ENCODE measurements around the gene CERK. TPM values are rescaled to one million over a fixed set of nuclear protein-coding genes. Genes with fewer than 3 reads are reported as not detected.

The CERK gene
- total RNA-seq, 2 experiments from 2014 or later: 38.4 to 41.8 TPM

DNA sequence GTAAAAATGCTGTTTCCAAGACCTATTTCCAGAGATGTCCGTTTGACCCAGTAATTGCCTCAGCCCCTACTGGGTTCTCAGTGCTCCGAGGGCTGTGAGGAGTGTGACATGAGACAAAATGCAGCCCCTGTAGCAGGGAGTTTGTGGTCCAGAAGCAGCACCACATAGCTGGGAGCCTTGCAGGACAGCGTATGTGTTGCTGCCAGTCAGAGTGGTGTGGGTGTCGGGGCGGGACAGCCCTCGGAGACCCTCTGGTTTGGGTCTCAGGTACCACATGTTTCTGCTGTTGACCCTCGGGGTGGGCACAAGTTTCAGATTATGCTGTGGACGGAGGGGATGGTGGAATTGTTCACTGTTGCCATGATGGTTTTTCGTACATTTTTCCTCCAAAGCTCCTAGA is 41.6 kb upstream of the CERK start:
- H3K27ac Mint-ChIP-seq: no peak overlapping the region
- TF ChIP-seq, protein P1, sequence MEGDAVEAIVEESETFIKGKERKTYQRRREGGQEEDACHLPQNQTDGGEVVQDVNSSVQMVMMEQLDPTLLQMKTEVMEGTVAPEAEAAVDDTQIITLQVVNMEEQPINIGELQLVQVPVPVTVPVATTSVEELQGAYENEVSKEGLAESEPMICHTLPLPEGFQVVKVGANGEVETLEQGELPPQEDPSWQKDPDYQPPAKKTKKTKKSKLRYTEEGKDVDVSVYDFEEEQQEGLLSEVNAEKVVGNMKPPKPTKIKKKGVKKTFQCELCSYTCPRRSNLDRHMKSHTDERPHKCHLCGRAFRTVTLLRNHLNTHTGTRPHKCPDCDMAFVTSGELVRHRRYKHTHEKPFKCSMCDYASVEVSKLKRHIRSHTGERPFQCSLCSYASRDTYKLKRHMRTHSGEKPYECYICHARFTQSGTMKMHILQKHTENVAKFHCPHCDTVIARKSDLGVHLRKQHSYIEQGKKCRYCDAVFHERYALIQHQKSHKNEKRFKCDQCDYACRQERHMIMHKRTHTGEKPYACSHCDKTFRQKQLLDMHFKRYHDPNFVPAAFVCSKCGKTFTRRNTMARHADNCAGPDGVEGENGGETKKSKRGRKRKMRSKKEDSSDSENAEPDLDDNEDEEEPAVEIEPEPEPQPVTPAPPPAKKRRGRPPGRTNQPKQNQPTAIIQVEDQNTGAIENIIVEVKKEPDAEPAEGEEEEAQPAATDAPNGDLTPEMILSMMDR (IDR thresholded peaks at IDR 0.05): no peak
- no peak for DNase-seq
- H3K9me3 Mint-ChIP-seq: no peaks in the 10 kb centered on the region
- CTCF ChIA-PET: interaction anchor here (1.0 to 2.4 kb wide), 6 partner anchors 12 to 24 kb away, joined by 3 to 11 read pairs (median 4); no protein-coding TSS in a partner anchor
- H3K4me3 Mint-ChIP-seq: no peak overlapping the region
- peaks cover 46% of the 10 kb centered on the region for H3K4me1 Mint-ChIP-seq (ENCODE audit: low read depth)
- H3K36me3 Mint-ChIP-seq (ENCODE audit: low read depth): peaks cover 16% of the 10 kb centered on the region
- POLR2A ChIA-PET: interaction anchor here (1.1 kb wide), 1 partner anchor 44 kb away, joined by 3 read pairs; no protein-coding TSS in a partner anchor
- ATAC-seq: no peak
- H3K27me3 Mint-ChIP-seq: no peaks in the 10 kb centered on the region
- intact Hi-C loops (cut with micrococcal nuclease): no loop called here

DNA sequence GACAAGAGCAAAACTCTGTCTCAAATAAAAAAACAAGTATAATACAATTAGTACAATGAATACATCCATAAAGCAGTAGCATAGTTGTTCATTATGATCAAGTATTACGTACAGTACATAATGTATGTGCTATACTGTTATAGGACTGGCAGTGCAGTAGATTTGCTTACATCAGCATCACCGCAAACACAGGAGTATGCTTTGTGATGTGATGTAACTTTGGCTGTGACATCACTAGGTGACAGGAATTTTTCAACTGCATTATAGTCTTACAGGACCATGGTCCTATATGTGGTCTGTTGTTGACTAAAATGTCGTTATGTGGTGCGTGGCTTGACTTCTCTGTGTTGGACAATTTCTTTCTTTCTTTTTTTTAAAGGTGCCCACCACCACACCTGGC is 41.0 kb upstream of the CERK start:
- TF ChIP-seq, protein P1 (IDR thresholded peaks at IDR 0.05): no peak
- CTCF ChIA-PET: interaction anchor here (1.0 kb wide), 1 partner anchor 12 kb away, joined by 4 read pairs; no protein-coding TSS in a partner anchor
- DNase-seq (no peak), ATAC-seq (no peak)
- intact Hi-C loops (cut with micrococcal nuclease): no loop called here
- H3K4me3 Mint-ChIP-seq: no peak overlapping the region
- H3K36me3 Mint-ChIP-seq (ENCODE audit: low read depth): peaks cover 16% of the 10 kb centered on the region
- no peaks in the 10 kb centered on the region for H3K9me3 Mint-ChIP-seq
- no peak overlapping the region for H3K27ac Mint-ChIP-seq
- H3K4me1 Mint-ChIP-seq (ENCODE audit: low read depth): peaks cover 50% of the 10 kb centered on the region
- POLR2A ChIA-PET: no interaction called here
- H3K27me3 Mint-ChIP-seq: no peaks in the 10 kb centered on the region

DNA sequence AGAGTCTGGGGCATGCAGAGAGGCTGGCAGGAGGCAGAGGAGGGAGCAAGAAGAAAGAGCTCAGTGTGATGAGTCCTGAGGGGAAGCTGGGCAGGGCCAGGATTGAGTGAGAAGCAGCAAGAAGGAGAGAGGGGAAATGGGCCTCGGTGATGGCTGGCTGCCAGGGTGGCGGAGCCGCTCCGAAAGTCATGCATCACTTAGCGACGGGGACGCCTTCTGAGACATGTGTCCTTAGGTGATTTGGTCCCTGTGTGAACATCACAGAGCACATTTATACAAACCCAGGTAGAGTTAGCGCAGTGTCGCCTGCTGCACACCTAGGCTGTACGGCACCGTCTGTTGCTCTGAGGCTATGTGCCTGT is 39.5 kb upstream of the CERK start:
- TF ChIP-seq, protein P1 (IDR thresholded peaks at IDR 0.05): no peak
- ChIA-PET POLR2A (interaction anchor here (1.3 kb wide), 1 partner anchor 15 kb away, joined by 4 read pairs; no protein-coding TSS in a partner anchor), CTCF (interaction anchor here (0.9 to 1.0 kb wide), 2 partner anchors 19 to 26 kb away, joined by 6 to 7 read pairs; no protein-coding TSS in a partner anchor)
- Mint-ChIP-seq H3K9me3 (no peaks in the 10 kb centered on the region), H3K4me1 (ENCODE audit: low read depth) (peaks cover 58% of the 10 kb centered on the region), H3K4me3 (peak overlapping the region; percentile 69), H3K27ac (peak overlapping the region; percentile 60), H3K36me3 (ENCODE audit: low read depth) (peaks cover 21% of the 10 kb centered on the region), H3K27me3 (no peaks in the 10 kb centered on the region)
- ATAC-seq: no peak
- intact Hi-C loops (cut with micrococcal nuclease): no loop called here
- DNase-seq: peak; percentile 68

DNA sequence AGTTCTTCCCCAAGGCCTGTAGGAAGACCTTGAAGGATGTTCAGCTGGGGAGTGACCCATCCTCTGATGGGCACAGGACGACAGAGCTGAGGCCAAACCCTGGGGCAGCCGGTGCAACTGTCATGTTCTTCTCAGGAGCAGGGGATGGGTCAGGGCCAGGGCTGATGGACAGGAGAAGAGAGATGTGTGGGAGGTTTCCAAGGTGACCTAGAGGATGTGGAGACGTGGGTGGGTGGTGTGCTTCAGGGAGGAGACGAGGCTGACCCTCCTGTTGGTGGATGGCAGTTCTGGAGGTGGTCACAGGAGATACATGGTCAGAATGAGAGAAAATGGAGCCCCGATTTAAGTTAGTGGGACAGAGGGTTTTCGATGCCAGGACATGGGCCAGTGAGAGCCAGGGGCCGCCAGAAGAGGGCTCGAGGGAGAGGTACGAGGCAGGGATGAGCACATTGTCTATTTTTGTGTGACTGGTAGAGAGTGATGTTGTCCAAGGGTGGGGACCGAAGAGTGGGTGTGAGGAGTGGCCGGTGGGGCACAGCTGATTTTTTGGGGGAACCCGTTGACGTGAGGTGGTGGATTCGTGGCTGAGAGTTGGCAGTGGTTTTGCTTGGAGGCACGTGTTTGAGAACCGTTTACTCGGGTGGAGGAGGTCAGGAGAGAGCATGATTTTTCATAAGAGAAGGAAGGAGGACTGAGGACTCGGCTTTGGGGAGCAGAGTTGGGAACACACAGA is 39.0 kb upstream of the CERK start:
- Mint-ChIP-seq H3K27me3 (no peaks in the 10 kb centered on the region), H3K9me3 (no peaks in the 10 kb centered on the region), H3K36me3 (ENCODE audit: low read depth) (peaks cover 21% of the 10 kb centered on the region), H3K27ac (peak overlapping the region; percentile 60), H3K4me1 (ENCODE audit: low read depth) (peaks cover 55% of the 10 kb centered on the region), H3K4me3 (peak overlapping the region; percentile 69)
- intact Hi-C loops (cut with micrococcal nuclease): no loop called here
- no peak for ATAC-seq
- ChIA-PET POLR2A (no interaction called here), CTCF (interaction anchor here (1.8 kb wide), 1 partner anchor 18 kb away, joined by 7 read pairs; no protein-coding TSS in a partner anchor)
- TF ChIP-seq, protein P1 (IDR thresholded peaks at IDR 0.05): no peak
- DNase-seq: peak; percentile 24
